ENCODE data around the gene LGI4.

DNA sequence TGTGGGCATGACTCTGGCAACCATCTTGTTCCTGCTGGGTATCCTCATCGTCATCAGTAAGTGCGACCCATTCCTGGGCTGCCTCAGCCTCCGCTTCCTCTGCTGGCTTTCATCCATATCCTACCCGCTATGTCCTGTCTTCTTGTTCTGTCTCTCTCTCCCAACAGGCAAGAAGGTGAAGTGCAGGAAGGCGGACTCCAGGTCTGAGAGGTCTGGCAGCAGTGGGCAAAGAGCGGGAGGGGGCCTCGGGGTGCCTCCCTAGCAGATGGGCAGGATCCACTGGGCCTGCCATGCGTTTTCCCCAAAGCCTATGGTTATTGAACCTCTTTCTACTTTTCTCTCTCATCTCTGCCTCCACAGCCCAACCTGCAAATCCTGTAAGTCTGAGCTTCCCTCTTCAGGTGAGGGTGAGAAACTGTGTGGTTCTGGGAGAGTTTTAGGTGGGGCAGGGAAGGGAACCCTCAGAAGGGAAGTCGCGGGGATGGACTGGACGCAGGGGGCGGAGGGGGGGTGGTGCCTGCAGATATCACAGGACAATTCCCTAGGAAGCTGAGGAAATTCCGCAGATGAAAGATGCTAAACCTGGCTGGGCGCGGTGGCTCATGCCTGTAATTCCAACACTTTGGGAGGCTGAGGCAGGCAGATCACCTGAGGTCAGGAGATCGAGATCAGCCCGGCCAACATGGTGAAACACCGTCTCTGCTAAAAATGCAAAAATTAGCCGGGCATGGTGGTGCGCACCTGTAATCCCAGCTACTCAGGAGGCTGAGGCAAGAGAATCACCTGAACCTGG lies 16.6 kb upstream of the LGI4 start:
- TF ChIP-seq, protein P1, sequence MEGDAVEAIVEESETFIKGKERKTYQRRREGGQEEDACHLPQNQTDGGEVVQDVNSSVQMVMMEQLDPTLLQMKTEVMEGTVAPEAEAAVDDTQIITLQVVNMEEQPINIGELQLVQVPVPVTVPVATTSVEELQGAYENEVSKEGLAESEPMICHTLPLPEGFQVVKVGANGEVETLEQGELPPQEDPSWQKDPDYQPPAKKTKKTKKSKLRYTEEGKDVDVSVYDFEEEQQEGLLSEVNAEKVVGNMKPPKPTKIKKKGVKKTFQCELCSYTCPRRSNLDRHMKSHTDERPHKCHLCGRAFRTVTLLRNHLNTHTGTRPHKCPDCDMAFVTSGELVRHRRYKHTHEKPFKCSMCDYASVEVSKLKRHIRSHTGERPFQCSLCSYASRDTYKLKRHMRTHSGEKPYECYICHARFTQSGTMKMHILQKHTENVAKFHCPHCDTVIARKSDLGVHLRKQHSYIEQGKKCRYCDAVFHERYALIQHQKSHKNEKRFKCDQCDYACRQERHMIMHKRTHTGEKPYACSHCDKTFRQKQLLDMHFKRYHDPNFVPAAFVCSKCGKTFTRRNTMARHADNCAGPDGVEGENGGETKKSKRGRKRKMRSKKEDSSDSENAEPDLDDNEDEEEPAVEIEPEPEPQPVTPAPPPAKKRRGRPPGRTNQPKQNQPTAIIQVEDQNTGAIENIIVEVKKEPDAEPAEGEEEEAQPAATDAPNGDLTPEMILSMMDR (IDR thresholded peaks at IDR 0.05; ENCODE audit: low read depth, low read length, poor library complexity, severe bottlenecking): no peak
- TF ChIP-seq EZH2phosphoT487 (IDR thresholded peaks at IDR 0.05; ENCODE audit: borderline replicate concordance, low read length): no peak

All from DOHH2 (cell line).